Endodermal cell (in vitro differentiated cells): Measurements from ENCODE around the gene SMCO4. TPM values are rescaled to one million over a fixed set of nuclear protein-coding genes. Genes with fewer than 3 reads are reported as not detected.

Source experiments
- DNase-seq: peaks from one replicate; pipeline ENCODE4 v3.0.0-alpha.2; 2017
- H3K27ac ChIP-seq: 2 replicates; pipeline ENCODE4 v1.5.1; 2013; ENCODE audit warnings: mild to moderate bottlenecking, low read depth, low read length, moderate library complexity
- H3K27me3 ChIP-seq: 2 replicates; pipeline ENCODE4 v1.6.1; 2013; ENCODE audit warnings: mild to moderate bottlenecking, low read length, moderate library complexity; ENCODE audit not compliant: insufficient read depth, control insufficient read depth, poor library complexity, severe bottlenecking
- H3K36me3 ChIP-seq: 2 replicates; pipeline ENCODE4 v1.7.0; 2013; ENCODE audit warnings: mild to moderate bottlenecking, low read length, moderate library complexity; ENCODE audit not compliant: control insufficient read depth, insufficient read depth
- H3K4me1 ChIP-seq: one replicate; pipeline ENCODE4 v1.7.0; 2013; ENCODE audit warnings: low read length; ENCODE audit not compliant: control insufficient read depth, insufficient read depth
- H3K4me3 ChIP-seq: 2 replicates; pipeline ENCODE4 v1.5.1; 2013; ENCODE audit warnings: mild to moderate bottlenecking, low read length, moderate library complexity
- H3K9ac ChIP-seq: 2 replicates; pipeline ENCODE4 v1.6.1; 2013; ENCODE audit warnings: mild to moderate bottlenecking, low read length, moderate library complexity; ENCODE audit not compliant: poor library complexity, severe bottlenecking; ENCODE audit errors: extremely low read depth
- H3K9me3 ChIP-seq: 2 replicates; pipeline ENCODE4 v1.6.1; 2013; ENCODE audit warnings: mild to moderate bottlenecking, low read length, moderate library complexity; ENCODE audit not compliant: control insufficient read depth
- H3K27ac Mint-ChIP-seq: 2 replicates; pipeline ENCODE4 v1.8.0; 2020; ENCODE audit warnings: mixed read lengths
- H3K27me3 Mint-ChIP-seq: 2 replicates; pipeline ENCODE4 v1.8.0; 2021; ENCODE audit warnings: mild to moderate bottlenecking, mixed read lengths; ENCODE audit not compliant: insufficient read depth
- H3K36me3 Mint-ChIP-seq: 2 replicates; pipeline ENCODE4 v1.8.0; 2020; ENCODE audit warnings: low read depth, mixed read lengths
- H3K4me1 Mint-ChIP-seq: 2 replicates; pipeline ENCODE4 v1.8.0; 2020; ENCODE audit warnings: mixed read lengths
- H3K4me3 Mint-ChIP-seq: 2 replicates; pipeline ENCODE4 v1.8.0; 2020; ENCODE audit warnings: mild to moderate bottlenecking, moderate library complexity, mixed read lengths
- H3K9me3 Mint-ChIP-seq: 2 replicates; pipeline ENCODE4 v1.8.0; 2020; ENCODE audit warnings: mild to moderate bottlenecking, mixed read lengths
- CTCF ChIP-seq: fragments of 200-600 bp; sonication (generic); conservative IDR thresholded peaks from 2 replicates; pipeline ENCODE4 v1.5.0; 2021; ENCODE audit warnings: antibody characterized with exemption, mild to moderate bottlenecking
- WGBS, 2 experiments: methylation state at CpG; one replicate each; pipeline versions ENCODE4 v1.1.5 to v1.1.7; 2013; ENCODE audit warnings: missing lambda C conversion rate in 2 of 2, mixed read lengths in 1 of 2; ENCODE audit not compliant: insufficient coverage in 1 of 2, insufficient read length in 1 of 2; 5-methylcytosine and 5-hydroxymethylcytosine counted together
- total RNA-seq, 2 donors: library from RNA; stranded (reverse); fragmentation: NEBNext Ultra II Directional in 1 of 2; extraction: Animal tissue kit (Norgen Biotek cat#: 25700) in 1 of 2; gene quantifications; 2 replicates in 1 of 2; 3 replicates in 1 of 2; pipeline ENCODE4 v1.2.1, GENCODE V29; 2021

The SMCO4 gene
- total RNA-seq, 2 donors from 2014 or later, result 27.3 to 47.7 TPM

GRCh38 chr11:93507517-93507916 is 35.7 kb downstream of the SMCO4 start:
- Histone ChIP-seq H3K27me3 (no peaks in the 10 kb centered on the region), H3K27ac (no peak overlapping the region), H3K9me3 (peaks cover 17% of the 10 kb centered on the region), H3K9ac (no peak overlapping the region), H3K4me3 (no peak overlapping the region), H3K4me1 (no peaks in the 10 kb centered on the region), H3K36me3 (no peaks in the 10 kb centered on the region)
- no peak for DNase-seq
- Mint-ChIP-seq H3K9me3 (peaks cover 16% of the 10 kb centered on the region), H3K36me3 (peaks cover 10% of the 10 kb centered on the region), H3K4me3 (no peak overlapping the region), H3K4me1 (peaks cover 4% of the 10 kb centered on the region), H3K27me3 (no peaks in the 10 kb centered on the region), H3K27ac (no peak overlapping the region)
- TF ChIP-seq CTCF, result no peak
- 90 to 100% methylated on average over 1 of the region's 1 CpG for WGBS, 2 experiments

GRCh38 chr11:93505703-93506102 is 37.5 kb downstream of the SMCO4 start:
- peaks cover 16% of the 10 kb centered on the region for H3K9me3 Mint-ChIP-seq
- H3K27ac Mint-ChIP-seq, result no peak overlapping the region
- H3K4me3 Mint-ChIP-seq, result no peak overlapping the region
- Histone ChIP-seq H3K9me3 (peaks cover 17% of the 10 kb centered on the region), H3K4me3 (no peak overlapping the region), H3K27ac (no peak overlapping the region), H3K36me3 (no peaks in the 10 kb centered on the region), H3K27me3 (no peaks in the 10 kb centered on the region), H3K4me1 (no peaks in the 10 kb centered on the region), H3K9ac (no peak overlapping the region)
- 88 to 100% methylated on average over 1 to 2 of the region's 3 CpGs for WGBS, 2 experiments
- no peak for DNase-seq
- H3K27me3 Mint-ChIP-seq, result no peaks in the 10 kb centered on the region
- peaks cover 4% of the 10 kb centered on the region for H3K4me1 Mint-ChIP-seq
- peaks cover 18% of the 10 kb centered on the region for H3K36me3 Mint-ChIP-seq
- no peak for TF ChIP-seq CTCF

GRCh38 chr11:93504110-93505095 is 38.8 kb downstream of the SMCO4 start:
- Mint-ChIP-seq H3K9me3 (peaks cover 10% of the 10 kb centered on the region), H3K27me3 (no peaks in the 10 kb centered on the region), H3K36me3 (peaks cover 18% of the 10 kb centered on the region), H3K27ac (no peak overlapping the region), H3K4me3 (no peak overlapping the region), H3K4me1 (peaks cover 6% of the 10 kb centered on the region)
- Histone ChIP-seq H3K9ac (no peak overlapping the region), H3K27me3 (no peaks in the 10 kb centered on the region), H3K36me3 (no peaks in the 10 kb centered on the region), H3K27ac (no peak overlapping the region), H3K4me1 (no peaks in the 10 kb centered on the region), H3K9me3 (peaks cover 14% of the 10 kb centered on the region), H3K4me3 (no peak overlapping the region)
- no peak for DNase-seq
- no peak for TF ChIP-seq CTCF
- 86 to 91% methylated on average over 3 of the region's 3 CpGs for WGBS, 2 experiments
